Measurements from ENCODE around the gene DLGAP3.

DLGAP3 gene

DNA sequence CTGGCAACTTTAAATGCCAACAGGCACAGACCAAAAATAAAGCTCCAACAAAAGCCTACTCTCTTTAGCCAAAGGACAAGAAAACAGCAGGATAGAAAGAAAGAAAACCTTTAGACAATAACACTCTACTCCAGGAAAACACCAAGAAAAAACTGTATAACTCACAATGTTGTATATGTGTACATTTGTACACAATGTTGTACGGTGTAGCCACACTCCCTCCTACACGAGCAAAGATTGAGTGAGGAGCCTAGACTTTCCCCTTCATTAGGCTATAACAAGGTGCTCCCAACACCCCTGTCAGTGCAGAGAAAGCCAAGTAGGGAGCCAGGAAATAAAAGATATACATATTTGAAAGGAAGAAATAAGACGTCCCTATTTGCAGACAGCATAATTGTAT is 112.7 kb downstream of the DLGAP3 start:
- H3K79me2 ChIP-seq (ENCODE audit: control insufficient read depth, insufficient read depth, low read length, poor library complexity): no peaks in the 10 kb centered on the region
- no peak overlapping the region for H4K8ac ChIP-seq (ENCODE audit: low read depth, low read length)
- H3K9me3 ChIP-seq (ENCODE audit: insufficient read depth, low read depth, low read length): no peaks in the 10 kb centered on the region
- H3K9ac ChIP-seq (ENCODE audit: low read length): no peak overlapping the region
- H3K4me3 ChIP-seq (ENCODE audit: low read depth, low read length): no peak overlapping the region
- no peak overlapping the region for H2AFZ ChIP-seq (ENCODE audit: insufficient read depth, low read length, poor library complexity)
- H3K4ac ChIP-seq (ENCODE audit: low read depth, low read length): no peak overlapping the region
- no peak overlapping the region for H3K18ac ChIP-seq (ENCODE audit: low read length)
- H2AK5ac ChIP-seq (ENCODE audit: low read length): no peak overlapping the region
- no CpG with 5 or more reads among the region's 3 CpGs for WGBS (ENCODE audit: extremely low coverage, insufficient coverage, insufficient read length)
- H2BK5ac ChIP-seq (ENCODE audit: low read depth, low read length, poor library complexity): no peak overlapping the region
- H2BK12ac ChIP-seq (ENCODE audit: low read length): no peak overlapping the region
- H3K79me1 ChIP-seq (ENCODE audit: low read length): no peaks in the 10 kb centered on the region
- no peak overlapping the region for H2BK120ac ChIP-seq (ENCODE audit: insufficient read depth, low read length, poor library complexity)
- no peak overlapping the region for H4K12ac ChIP-seq (ENCODE audit: low read depth, low read length)
- H3K27me3 ChIP-seq (ENCODE audit: insufficient read depth, low read length): no peaks in the 10 kb centered on the region
- no peak overlapping the region for H3K23ac ChIP-seq (ENCODE audit: low read length)
- no peak overlapping the region for H4K91ac ChIP-seq (ENCODE audit: low read depth, low read length)
- no peak for DNase-seq
- H3K4me2 ChIP-seq (ENCODE audit: low read length): no peak overlapping the region
- no peak overlapping the region for H3K14ac ChIP-seq (ENCODE audit: low read length)
- H3K4me1 ChIP-seq (ENCODE audit: control insufficient read depth in 1 of 2, insufficient read depth in 2 of 2, low read length in 2 of 2): no peaks in the 10 kb centered on the region
- H3K27ac ChIP-seq (ENCODE audit: low read depth, low read length): no peak overlapping the region
- no peaks in the 10 kb centered on the region for H3K36me3 ChIP-seq (ENCODE audit: control insufficient read depth in 1 of 2, insufficient read depth in 2 of 2, low read length in 2 of 2)

DNA sequence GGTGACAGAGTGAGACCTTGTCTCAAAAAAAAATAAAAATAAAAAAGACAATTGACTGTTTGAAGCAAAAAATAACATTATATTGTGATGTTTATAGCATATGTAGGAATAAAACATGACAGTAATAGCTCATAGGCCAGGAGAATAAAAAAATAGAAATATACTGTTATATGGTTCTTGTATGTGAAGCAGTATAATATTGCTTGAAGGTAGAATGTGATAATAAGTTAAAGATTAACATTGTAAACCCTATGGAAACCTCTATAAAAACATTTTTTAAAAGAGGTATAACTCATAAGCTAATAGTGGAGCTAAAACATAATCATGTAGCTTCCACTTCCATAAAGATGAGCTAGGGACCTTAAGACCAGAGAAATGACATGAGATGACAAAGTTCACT is 113.1 kb downstream of the DLGAP3 start:
- Histone ChIP-seq H3K79me2 (ENCODE audit: control insufficient read depth, insufficient read depth, low read length, poor library complexity) (no peaks in the 10 kb centered on the region), H3K4me1 (ENCODE audit: control insufficient read depth in 1 of 2, insufficient read depth in 2 of 2, low read length in 2 of 2) (no peaks in the 10 kb centered on the region), H2BK12ac (ENCODE audit: low read length) (no peak overlapping the region), H4K12ac (ENCODE audit: low read depth, low read length) (no peak overlapping the region), H2AFZ (ENCODE audit: insufficient read depth, low read length, poor library complexity) (no peak overlapping the region), H3K4me3 (ENCODE audit: low read depth, low read length) (no peak overlapping the region), H3K27me3 (ENCODE audit: insufficient read depth, low read length) (no peaks in the 10 kb centered on the region), H2BK5ac (ENCODE audit: low read depth, low read length, poor library complexity) (no peak overlapping the region), H2BK120ac (ENCODE audit: insufficient read depth, low read length, poor library complexity) (no peak overlapping the region), H3K9ac (ENCODE audit: low read length) (no peak overlapping the region), H3K9me3 (ENCODE audit: insufficient read depth, low read depth, low read length) (no peaks in the 10 kb centered on the region), H3K14ac (ENCODE audit: low read length) (no peak overlapping the region), H4K91ac (ENCODE audit: low read depth, low read length) (no peak overlapping the region), H3K4me2 (ENCODE audit: low read length) (no peak overlapping the region), H3K18ac (ENCODE audit: low read length) (no peak overlapping the region), H3K36me3 (ENCODE audit: control insufficient read depth in 1 of 2, insufficient read depth in 2 of 2, low read length in 2 of 2) (no peaks in the 10 kb centered on the region), H3K79me1 (ENCODE audit: low read length) (no peaks in the 10 kb centered on the region), H3K4ac (ENCODE audit: low read depth, low read length) (no peak overlapping the region), H4K8ac (ENCODE audit: low read depth, low read length) (no peak overlapping the region), H3K27ac (ENCODE audit: low read depth, low read length) (no peak overlapping the region), H3K23ac (ENCODE audit: low read length) (no peak overlapping the region), H2AK5ac (ENCODE audit: low read length) (no peak overlapping the region)
- DNase-seq: no peak

All from trophoblast cell (in vitro differentiated cells and primary cell).